HG03571 (cell line): ENCODE results near the gene HCST.
"Not testable (repeated sequence)": the region's sequence is repeated elsewhere in the genome, so short reads cannot be mapped to it uniquely, and the experiment has no call there.

Experiments used
- ATAC-seq: cut with Tn5 transposase; IDR thresholded peaks from one replicate; pipeline ENCODE4 v1.9.1; 2021; ENCODE audit not compliant: unreplicated experiment

The HCST gene

DNA sequence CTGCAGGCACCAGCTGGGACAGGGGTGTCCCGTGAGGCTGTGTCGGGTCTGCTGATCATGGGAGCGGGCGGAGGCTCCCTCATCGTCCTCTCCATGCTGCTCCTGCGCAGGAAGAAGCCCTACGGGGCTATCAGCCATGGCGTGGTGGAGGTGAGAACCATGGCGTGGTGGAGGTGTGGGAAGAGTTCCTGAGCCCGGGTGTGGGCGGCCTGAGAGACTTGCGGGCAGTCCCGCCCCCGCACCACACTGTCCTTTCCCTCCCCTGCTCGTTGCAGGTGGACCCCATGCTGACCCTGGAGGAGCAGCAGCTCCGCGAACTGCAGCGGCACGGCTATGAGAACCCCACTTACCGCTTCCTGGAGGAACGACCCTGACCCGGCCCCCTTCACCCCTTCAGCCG, 23.3 kb upstream of the HCST start:
- no peak for ATAC-seq

DNA sequence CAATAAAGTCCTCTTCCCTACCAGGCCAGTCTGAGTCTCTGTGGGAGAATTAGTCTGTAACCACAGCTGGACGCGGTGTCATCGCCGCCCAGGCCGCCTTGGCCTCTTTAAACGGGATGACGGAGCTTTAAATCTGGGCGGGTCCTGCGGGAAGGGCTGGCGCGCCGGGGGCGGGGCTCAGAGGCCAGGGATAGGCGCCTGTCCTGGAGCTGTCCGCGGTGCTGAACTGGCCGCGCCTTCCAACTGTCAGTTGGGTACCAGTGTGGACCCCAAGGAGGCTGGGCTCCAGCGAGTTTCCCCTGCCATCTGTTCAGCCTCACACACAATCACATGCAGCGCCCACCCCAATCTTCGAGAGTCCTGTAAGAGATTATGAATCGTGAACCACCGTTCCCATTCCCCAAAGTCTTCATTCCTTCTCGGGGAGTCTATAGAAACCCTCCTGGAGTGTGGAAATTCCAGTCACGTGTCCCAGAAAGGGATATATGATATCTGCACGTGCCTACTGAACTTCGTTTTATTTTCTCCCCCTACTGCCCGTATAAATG, 22.5 kb upstream of the HCST start:
- no peak for ATAC-seq

DNA sequence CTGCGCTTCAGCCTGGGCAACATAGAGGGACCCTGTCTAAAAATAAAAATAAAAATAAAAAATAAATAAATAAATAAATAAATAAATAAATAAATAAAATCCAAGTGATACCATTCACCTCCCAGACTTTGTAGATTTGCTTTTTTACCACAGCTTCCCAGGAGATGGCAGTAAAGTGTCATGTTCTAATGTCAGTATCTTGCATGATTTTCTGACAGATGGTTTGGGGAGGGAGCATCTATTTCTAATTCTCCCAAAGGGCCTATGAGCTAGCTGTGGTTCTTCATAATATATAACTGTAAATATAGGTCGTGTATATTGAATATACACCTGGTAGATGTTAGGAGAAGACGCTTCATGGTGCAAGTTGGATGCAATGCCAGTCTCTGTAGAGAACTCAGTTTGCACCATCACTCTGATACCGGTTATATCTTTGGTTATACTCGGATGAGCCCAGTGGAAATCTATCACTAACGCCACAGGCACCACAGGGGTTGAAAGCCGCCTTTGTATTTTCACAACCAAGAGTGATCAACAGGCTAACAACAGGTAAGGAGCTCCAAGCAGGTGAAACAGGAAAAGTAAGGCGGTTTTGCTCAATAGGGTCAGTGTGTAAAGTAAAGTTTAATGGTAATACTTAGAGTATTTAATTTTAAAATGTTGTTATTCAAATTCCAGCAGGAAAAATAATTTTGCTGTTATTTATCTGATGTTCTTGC, 20.1 kb upstream of the HCST start:
- no peak for ATAC-seq

DNA sequence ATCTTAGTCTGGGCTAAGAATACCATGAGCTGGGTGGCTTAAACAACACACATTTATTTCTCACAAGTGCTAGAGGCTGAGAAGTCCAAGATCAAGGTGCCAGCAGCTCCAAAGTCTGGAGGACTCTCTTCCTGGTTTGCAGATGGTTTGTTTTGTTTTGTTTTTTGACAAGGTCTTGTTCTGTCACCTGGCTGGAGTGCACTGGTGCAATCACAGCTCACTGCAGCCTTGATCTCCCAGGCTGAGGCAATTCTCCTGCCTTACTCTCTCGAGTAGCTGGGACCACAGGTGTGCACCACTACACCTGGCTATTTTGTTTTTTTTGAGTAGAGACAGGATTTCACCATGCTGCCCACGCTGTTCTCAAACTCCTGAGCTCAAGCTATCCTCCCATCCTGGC, 18.4 kb upstream of the HCST start:
- ATAC-seq, result no peak

DNA sequence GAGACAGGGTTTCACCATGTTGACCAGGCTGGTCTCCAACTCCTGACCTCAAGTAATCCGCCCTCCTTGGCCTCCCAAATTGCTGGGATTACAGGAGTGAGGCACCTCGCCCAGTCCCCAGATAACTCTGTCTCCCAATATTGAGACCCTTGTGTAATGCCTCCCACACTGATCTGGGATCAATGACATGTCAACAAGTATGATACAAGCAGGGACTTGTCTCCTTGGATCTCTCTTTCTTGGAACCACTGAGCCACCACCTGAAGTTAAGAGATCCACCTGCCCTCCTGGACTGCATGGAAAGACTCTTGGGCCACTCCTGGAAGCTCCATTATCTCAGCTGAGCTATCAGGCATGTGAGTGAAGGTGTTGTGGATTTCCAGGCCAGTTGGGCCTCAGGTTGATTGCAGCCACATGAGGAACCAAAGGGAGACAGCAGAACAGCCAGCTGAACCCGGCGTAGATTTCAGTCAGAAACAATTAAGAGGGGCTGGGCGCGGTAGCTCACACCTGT, 17.0 kb upstream of the HCST start:
- ATAC-seq, result no peak

DNA sequence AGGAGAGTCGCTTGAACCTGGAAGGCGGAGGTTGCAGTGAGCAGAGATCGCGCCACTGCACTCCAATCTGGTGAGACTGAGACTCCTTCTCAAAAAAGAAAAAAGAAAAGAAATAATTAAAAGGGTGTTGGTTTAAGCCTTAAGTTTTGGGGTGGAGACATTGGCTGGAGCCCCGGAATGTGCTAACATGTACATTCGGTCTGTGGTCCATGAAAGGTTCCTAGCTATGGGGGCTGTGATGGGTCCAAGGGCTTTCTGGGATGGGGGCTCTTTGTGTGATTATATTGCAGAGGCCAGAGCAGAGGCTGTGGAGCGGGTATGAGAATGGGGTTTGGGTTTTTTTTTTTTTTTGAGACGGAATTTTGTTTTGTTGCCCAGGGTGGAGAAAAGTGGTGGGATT, 16.4 kb upstream of the HCST start:
- no peak for ATAC-seq

DNA sequence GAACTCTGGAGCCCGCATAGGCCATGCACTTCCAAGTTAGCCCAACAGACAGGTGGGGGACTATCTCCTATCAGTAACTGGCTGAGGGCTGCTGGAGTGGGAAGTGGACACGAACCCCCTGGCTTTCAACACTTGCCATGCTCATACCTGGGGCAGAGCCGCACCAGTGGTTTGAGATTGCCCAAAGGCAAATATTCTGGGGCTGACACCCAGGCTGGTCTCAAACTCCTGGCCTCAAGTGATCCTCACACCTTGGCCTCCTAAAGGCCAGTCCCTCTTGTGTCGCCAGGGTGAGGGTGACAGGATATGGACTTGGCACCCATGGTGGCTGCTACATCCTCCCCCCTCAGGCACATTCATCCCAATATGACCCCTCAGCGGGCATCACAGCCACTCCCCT, 15.1 kb upstream of the HCST start:
- no peak for ATAC-seq

DNA sequence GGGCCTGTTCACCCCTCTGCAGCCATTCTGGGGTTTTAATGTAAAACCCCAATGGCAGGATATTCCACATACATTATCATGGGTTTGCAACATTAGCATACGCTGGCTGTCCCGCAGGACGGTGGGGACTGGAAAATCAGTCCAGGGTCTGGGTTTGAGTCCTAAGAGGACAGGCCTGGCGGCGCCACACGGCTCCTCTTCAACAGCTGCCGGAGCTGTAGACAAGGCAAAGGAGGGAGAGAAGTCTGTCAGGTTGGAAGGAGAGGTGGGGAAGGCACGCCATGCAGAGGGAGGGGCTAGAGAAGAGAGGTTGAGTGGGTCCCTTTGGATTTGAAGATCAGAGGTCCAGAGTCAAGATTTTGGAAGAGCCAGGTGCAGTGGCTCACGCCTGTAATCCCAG, 13.9 kb upstream of the HCST start:
- no peak for ATAC-seq

DNA sequence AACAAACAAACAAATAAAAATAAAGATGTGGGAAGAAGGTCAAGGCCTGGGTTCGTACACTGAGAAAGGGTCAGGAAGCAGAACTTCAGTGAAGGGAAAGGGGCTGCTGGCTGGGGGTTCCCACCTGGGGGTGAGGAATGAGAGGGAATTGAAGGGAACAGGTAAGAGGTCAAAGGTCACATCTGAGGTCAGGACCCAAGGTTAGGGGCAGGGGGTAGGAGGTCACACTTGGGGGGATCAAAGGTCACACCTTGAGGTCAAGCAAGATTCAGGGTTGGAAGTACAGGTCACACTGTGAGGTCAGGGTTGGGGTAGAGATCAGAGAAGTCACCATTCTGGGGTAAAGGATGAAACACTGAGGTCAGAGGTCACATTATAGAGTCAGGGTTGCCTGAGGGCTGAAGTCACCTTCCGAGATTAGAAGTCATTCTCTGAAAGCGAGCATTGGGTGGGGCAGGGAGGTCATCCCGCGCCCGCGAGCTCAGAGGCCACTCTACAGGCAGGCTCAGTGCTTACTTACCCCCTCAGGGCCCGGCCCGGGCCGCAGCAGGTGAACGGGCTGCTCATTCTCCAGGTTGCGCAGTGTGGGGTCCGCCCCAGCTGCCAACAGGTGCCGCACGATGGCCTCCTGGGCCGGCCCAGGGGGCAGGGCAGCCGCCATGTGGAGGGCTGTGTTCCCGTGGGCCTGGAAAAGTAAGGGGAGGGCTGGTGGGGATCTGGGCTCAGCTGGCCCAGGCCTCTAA, 12.8 kb upstream of the HCST start:
- ATAC-seq, result no peak

DNA sequence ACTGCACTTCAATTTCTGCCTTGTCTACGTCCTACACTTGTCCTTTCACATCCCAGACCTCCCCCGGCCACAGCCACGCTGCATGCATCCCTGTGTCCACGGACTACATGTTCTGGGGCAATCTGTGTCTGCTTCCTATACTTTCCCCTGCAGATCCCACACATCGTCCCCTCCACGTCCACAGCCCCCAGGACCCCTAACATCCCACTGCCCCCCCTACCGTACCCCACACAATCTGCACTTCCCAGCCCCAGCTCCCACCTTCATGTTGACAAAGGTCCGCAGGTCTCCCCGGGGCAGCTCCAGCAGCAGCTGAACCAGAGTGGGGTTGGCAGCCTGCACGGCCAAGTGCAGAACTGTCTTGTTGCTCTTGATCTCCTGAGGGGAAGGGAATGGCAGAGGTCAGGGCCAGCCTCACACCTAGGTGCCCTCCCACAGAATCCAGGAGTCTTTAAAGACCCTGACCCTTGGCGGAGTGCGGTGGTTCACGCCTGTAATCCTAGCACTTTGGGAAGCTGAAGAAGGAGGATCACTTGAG, 12.1 kb upstream of the HCST start:
- ATAC-seq, result no peak

DNA sequence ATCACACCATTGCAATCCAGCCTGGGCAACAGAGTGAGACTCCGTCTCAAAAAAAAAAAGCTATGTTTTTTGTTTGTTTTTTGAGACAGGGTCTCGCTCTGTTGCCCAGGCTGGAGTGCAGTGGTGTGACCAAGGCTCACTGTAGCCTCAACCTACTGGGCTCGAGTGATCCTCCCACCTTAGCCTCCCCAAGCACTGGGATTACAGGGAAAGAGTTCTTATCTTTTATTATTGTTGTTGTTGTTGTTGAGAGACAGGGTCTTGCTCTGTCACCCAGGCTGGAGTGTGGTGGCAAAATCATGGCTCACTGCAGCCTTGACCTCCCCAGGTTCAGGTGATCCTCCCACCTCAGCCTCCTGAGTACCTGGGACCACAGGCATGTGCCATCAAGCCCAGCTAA, 10.5 kb upstream of the HCST start:
- not testable (repeated sequence) for ATAC-seq

DNA sequence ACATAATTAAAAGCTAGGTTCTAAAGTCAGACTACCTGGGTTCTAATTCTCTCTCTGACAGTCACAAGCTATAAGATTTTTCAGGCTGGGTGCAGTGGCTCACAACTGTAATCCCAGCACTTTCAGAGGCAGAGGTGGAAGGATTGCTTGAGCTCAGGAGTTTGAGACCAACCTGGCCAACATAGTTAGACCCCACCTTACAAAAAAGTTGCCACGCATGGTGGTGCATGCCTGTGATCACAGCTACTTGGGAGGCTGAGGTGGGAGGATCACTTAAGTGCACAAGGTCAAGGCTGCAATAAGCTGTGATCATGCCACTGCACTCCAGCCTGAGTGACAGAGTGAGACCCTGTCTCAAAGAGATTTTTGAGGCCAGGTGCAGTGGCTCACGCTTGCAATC, 8.0 kb upstream of the HCST start:
- no peak for ATAC-seq

DNA sequence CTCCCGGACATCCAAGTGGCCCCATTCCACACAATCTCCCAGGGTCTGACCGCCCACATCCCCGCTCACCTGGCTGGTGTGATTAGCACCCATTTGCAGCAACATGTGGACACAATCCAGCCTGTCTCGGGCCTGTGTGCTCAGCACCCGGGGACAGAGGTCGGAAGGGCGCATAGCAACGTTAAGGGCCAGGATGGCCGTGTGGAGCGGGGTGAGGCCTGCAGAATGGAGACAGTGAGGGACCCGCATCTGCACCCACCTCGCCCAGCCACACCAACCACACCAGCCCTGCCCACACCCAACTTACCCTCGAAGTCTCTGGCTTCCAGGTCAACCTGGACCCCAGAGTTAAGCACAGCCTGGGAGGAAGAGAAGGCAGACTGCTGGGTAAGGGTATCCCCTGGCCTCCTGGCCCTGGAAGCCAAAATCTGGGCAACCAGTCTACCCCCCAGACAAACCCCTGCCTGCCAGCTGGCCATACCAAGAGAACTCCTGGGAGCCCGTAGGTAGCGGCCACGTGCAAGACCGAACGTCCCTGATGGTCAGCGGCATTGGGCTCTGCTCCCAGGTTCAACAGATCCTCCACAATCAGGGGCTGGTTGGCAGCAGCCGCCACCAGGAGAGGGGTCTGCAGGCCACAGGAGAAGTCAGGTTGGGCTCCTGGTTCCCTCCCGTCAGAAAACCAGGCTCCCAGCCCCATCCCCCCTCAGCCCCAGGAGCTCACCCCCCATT, 6.3 kb upstream of the HCST start:
- ATAC-seq, result no peak

DNA sequence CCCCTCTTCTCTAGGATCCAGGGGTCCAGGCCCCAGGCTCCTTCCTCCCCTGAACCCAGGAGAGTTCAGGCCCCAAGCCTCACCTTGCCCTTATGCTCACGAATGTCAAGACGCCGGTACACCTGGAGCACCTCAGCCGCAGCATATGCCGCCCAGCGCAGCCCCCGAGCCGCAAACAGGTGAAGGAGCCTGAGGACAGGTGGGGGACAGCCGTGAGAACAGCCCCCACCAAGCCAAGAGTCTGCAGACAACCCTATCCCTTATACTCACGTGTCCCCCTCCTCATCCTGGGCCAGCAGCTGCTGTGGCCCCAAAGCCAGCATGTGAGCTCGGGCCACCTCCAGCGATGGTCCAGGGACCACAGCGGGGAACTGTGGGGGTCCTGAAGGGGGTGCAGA, 5.7 kb upstream of the HCST start:
- no peak for ATAC-seq

DNA sequence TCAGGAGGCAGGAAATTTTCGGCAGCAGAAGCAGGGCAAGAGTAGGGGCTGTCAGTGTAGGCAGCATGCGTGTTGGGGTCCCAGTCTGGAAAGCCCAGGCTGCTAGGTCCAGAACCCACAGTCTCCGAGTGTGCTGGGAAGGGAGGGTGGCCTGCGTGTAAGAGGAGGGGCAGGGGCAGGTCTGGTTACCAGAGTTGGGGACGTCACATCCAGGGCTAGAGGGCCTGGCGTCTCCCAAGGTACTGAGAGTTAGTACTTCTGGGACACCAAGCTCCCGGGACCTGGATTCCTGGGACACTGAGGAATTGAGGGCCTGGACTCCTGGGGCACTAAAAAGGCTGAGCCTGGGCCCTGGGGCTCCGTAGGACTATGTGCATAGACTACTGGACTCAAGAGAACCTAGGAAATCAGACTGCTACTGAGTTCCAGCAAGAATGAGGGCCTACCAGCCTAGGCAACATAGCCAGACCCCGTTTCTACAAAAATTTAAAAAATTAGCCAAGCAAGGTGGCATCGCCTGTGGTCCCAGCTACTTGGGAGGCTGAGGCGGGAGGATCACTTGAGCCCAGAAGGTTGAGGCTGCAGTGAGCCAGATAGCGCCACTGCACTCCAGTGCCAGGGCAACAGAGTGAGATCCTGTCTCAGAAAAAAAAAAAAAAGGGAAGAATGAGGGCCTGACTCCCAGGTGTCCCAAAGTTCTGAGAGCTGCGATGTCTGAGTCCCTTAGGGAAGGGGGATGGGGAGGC, 4.5 kb upstream of the HCST start:
- ATAC-seq, result no peak

DNA sequence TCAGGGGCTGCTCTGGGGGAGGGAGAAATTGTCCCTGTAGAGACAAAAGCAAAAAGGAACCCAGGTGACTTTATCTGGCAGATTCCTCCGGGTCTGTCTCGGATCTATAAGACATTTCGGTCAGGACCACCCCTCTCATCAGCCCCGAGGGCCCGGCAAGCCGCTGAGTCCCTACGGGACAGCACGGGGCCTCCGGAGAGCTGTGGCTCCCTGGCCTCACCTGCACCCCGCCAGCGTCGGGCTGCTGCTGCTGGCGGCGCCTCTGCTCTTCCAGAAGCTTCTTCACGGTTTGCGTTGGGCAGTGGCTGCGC, 3.9 kb upstream of the HCST start:
- no peak for ATAC-seq

DNA sequence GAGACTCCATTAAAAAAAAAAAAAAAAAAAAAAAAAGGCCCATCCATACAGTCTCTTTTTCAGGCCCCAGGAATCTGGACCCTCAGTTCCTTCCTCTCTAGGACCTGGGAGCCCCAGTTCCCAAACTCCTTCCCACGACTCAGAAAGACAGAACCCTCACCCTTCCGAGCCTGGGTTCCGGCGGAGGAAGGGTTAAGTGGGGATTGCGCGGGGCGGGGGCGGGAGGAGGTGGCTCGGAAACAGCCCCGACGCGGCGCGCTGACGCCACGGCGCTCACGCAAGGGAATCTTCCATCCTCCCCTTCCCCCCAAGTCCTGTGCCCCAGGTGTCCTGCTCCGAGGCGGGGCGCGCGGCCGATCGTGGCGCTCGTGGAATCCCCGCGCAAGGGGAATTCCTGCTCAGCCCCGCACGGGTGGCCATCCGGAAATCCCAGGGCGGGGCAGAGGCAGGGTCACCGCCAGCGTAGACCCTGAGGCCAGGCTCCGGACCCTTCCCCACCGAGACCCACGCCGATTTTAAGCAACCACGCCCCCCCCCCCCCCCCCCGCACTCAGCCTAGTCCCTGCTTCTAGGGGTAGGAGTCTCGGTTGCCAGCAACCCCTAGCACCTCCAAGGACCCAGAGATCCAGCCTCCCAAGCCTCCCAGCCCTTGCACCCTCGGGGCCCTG, 2.6 kb upstream of the HCST start:
- no peak for ATAC-seq

DNA sequence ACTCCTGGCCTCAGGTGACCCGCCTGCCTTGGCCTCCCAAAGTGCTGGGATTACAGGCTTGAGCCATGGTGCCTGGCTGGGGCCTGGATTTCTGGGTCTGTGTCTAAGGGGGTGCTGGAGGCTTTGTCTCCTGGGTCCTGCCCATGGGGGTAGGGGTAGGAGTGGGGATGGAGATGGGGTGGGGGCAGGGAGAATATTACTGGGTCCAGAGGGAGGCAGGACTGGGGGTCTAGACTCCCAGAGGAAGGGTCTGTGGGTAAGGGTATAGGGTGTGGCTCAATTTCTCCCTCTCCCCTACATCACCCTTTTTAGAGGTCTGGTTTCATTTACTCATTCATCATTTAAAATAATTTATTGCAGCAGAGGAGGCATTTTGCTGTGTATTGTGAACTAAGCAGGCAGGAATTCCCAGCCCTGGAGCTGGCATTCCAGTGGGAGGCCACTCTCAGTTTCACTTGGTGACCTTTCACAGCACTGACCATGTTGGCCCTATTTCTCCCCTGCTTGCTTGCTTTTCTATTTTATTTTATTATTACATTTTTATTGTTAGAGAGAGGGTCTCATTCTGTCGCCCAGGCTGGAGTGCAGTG, 1.2 kb upstream of the HCST start:
- ATAC-seq, result no peak

DNA sequence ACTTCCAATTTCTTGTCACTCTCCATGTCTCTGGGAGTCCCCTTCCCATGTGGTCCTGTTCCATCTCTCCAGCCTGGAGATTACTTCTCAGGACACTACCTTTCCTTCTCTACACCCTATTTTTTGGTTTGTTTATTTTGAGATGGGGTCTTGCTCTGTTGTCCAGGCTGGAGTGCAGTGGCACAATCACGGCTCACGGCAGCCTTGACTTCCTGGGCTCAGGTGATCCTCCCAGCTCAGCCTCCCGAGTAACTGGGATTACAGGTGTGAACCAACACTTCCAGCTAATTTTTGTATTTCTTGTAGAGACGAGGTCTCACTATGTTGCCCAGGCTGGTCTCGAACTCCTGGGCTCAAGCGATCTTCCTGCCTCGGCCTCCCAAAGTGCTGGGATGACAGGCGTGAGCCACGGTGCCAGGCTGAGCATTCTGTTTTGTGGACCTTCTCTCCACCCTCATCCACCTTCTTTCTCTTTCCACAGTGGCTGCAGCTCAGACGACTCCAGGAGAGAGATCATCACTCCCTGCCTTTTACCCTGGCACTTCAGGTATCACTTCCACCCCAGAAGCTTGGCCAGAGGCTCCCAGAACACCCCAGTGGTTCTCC, 644 bp downstream of the HCST start:
- no peak for ATAC-seq
